Right ventricle myocardium inferior (tissue), 1 donor: Measurements from ENCODE around the gene MST1. TPM values are rescaled to one million over a fixed set of nuclear protein-coding genes. Genes with fewer than 3 reads are reported as not detected.

Experiments used
- total RNA-seq: library from RNA; stranded (reverse); fragmentation: NEBNext Ultra II Directional; extraction: Animal tissue kit (Norgen Biotek cat#: 25700); gene quantifications from one replicate; pipeline ENCODE4 v1.2.1, GENCODE V29; 2021
- donor health status: DM: no; HTN: yes; CAD: no; lungs with severe emphysema.

MST1 gene
- total RNA-seq, 1 donor from 2014 or later: 4.6 TPM

Other genes starting within 250 kb of the MST1 start
- 129 TPM for gene DAG1, start 219.2 kb downstream of the MST1 start, total RNA-seq
- 0.27 TPM for gene BSN, start 135.0 kb downstream of the MST1 start, total RNA-seq
- 99.5 TPM for gene APEH, start 15.1 kb downstream of the MST1 start, total RNA-seq
- gene RNF123, start 83 bp upstream of the MST1 start, total RNA-seq: 46.1 TPM
- not detected for gene AMIGO3, start 30.2 kb upstream of the MST1 start, total RNA-seq
- 18.1 TPM for gene GMPPB, start 34.5 kb upstream of the MST1 start, total RNA-seq
- gene IP6K1, start 97.1 kb upstream of the MST1 start, total RNA-seq: 19.0 TPM
- not detected for gene CDHR4, start 110.4 kb upstream of the MST1 start, total RNA-seq
- gene INKA1, start 113.8 kb upstream of the MST1 start, total RNA-seq: 3.1 TPM
- 23.1 TPM for gene UBA7, start 124.5 kb upstream of the MST1 start, total RNA-seq
- 2.5 TPM for gene TRAIP, start 167.1 kb upstream of the MST1 start, total RNA-seq
- not detected for gene CAMKV, start 180.4 kb upstream of the MST1 start, total RNA-seq
- gene MST1R, start 214.4 kb upstream of the MST1 start, total RNA-seq: 1.2 TPM
- 7.7 TPM for gene MON1A, start 240.3 kb upstream of the MST1 start, total RNA-seq